SK-N-SH treated with all-trans-retinoic acid at 6 μM for 48 hours (cell line): ENCODE results near the gene SSB.

Experiments
- ARNTL ChIP-seq: fragments of 450-650 bp; formaldehyde crosslinking; IDR thresholded peaks from 2 replicates; pipeline ENCODE4 v1.5.0; 2020; ENCODE audit warnings: low read depth, mild to moderate bottlenecking, moderate library complexity, borderline replicate concordance
- BACH2 ChIP-seq: fragments of 250-450 bp; sonication (Bioruptor Pico); IDR thresholded peaks from 2 replicates; pipeline ENCODE4 v1.9.0; 2021; ENCODE audit warnings: mild to moderate bottlenecking, borderline replicate concordance
- OSR1 ChIP-seq: fragments of 250-450 bp; sonication (Bioruptor Pico); IDR thresholded peaks from 2 replicates; pipeline ENCODE4 v1.8.0; 2022; ENCODE audit warnings: moderate library complexity, mild to moderate bottlenecking, inconsistent platforms
- RARB ChIP-seq: fragments of 250-450 bp; sonication (Bioruptor Pico); IDR thresholded peaks from 2 replicates; pipeline ENCODE4 v1.8.0; 2021; ENCODE audit warnings: mild to moderate bottlenecking, moderate library complexity
- SNAI2 ChIP-seq: fragments of 250-450 bp; sonication (Bioruptor Pico); IDR thresholded peaks from 2 replicates; pipeline ENCODE4 v1.5.0; 2020; ENCODE audit warnings: mild to moderate bottlenecking, moderate library complexity
- TCF4 ChIP-seq: fragments of 250-450 bp; sonication (Bioruptor Pico); IDR thresholded peaks from 2 replicates; pipeline ENCODE4 v1.8.0; 2021; ENCODE audit warnings: mild to moderate bottlenecking, moderate library complexity, borderline replicate concordance
- ZFP3 ChIP-seq: fragments of 250-450 bp; sonication (Bioruptor Pico); IDR thresholded peaks from 2 replicates; pipeline ENCODE4 v1.5.0; 2020; ENCODE audit warnings: mild to moderate bottlenecking, moderate library complexity
- ZNF8 ChIP-seq: fragments of 450-650 bp; formaldehyde crosslinking; IDR thresholded peaks from 2 replicates; pipeline ENCODE4 v1.5.0; 2020; ENCODE audit warnings: mild to moderate bottlenecking, moderate library complexity
- TF ChIP-seq, protein P1 (sequence below): fragments of 250-450 bp; sonication (Bioruptor Pico); IDR thresholded peaks from 2 replicates; pipeline ENCODE4 v1.5.1; 2020; ENCODE audit warnings: low read depth, mild to moderate bottlenecking, moderate library complexity
- TF ChIP-seq, protein P2 (sequence below): fragments of 250-450 bp; sonication (Bioruptor Pico); IDR thresholded peaks from 2 replicates; pipeline ENCODE4 v1.8.0; 2020; ENCODE audit warnings: mild to moderate bottlenecking, moderate library complexity, borderline replicate concordance
- TF ChIP-seq, protein P3 (sequence below): fragments of 250-450 bp; sonication (Bioruptor Pico); IDR thresholded peaks from 2 replicates; pipeline ENCODE4 v1.5.1; 2021; ENCODE audit warnings: mild to moderate bottlenecking, moderate library complexity
- TF ChIP-seq, protein P4 (sequence below): fragments of 250-450 bp; sonication (Bioruptor Pico); IDR thresholded peaks from 2 replicates; pipeline ENCODE4 v1.8.0; 2021; ENCODE audit warnings: low read depth, mild to moderate bottlenecking, moderate library complexity, borderline replicate concordance

DNA sequence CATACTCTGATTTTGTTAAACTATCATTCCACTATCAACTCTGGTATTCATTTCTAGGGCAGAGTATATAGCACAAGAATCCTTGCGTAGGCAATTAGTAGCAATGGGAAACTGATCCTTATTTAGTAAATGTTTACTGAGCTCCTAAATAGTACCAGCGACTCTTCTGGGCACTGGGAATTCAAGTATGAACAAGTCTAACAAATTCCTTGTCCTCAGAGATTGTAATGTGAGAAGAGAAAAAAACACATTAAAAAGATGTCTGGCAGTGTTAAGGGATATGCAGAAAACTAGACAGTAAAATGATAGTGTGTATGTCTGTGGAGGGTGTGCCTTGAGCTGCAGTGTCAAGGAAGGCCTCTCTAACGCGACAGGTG, 25.3 kb downstream of the SSB start:
- TF ChIP-seq, protein P1, sequence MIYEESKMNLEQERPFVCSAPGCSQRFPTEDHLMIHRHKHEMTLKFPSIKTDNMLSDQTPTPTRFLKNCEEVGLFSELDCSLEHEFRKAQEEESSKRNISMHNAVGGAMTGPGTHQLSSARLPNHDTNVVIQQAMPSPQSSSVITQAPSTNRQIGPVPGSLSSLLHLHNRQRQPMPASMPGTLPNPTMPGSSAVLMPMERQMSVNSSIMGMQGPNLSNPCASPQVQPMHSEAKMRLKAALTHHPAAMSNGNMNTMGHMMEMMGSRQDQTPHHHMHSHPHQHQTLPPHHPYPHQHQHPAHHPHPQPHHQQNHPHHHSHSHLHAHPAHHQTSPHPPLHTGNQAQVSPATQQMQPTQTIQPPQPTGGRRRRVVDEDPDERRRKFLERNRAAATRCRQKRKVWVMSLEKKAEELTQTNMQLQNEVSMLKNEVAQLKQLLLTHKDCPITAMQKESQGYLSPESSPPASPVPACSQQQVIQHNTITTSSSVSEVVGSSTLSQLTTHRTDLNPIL (CRISPR knock-in tag): no peak
- TF ChIP-seq, protein P2, sequence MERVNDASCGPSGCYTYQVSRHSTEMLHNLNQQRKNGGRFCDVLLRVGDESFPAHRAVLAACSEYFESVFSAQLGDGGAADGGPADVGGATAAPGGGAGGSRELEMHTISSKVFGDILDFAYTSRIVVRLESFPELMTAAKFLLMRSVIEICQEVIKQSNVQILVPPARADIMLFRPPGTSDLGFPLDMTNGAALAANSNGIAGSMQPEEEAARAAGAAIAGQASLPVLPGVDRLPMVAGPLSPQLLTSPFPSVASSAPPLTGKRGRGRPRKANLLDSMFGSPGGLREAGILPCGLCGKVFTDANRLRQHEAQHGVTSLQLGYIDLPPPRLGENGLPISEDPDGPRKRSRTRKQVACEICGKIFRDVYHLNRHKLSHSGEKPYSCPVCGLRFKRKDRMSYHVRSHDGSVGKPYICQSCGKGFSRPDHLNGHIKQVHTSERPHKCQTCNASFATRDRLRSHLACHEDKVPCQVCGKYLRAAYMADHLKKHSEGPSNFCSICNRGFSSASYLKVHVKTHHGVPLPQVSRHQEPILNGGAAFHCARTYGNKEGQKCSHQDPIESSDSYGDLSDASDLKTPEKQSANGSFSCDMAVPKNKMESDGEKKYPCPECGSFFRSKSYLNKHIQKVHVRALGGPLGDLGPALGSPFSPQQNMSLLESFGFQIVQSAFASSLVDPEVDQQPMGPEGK (CRISPR knock-in tag): no peak
- TF ChIP-seq RARB (CRISPR knock-in tag) (no peak), SNAI2 (CRISPR knock-in tag) (no peak), TCF4 (CRISPR knock-in tag) (no peak), ARNTL (CRISPR knock-in tag) (no peak), ZFP3 (CRISPR knock-in tag) (no peak), ZNF8 (CRISPR knock-in tag) (no peak), OSR1 (CRISPR knock-in tag) (no peak), BACH2 (no peak)
- TF ChIP-seq, protein P3, sequence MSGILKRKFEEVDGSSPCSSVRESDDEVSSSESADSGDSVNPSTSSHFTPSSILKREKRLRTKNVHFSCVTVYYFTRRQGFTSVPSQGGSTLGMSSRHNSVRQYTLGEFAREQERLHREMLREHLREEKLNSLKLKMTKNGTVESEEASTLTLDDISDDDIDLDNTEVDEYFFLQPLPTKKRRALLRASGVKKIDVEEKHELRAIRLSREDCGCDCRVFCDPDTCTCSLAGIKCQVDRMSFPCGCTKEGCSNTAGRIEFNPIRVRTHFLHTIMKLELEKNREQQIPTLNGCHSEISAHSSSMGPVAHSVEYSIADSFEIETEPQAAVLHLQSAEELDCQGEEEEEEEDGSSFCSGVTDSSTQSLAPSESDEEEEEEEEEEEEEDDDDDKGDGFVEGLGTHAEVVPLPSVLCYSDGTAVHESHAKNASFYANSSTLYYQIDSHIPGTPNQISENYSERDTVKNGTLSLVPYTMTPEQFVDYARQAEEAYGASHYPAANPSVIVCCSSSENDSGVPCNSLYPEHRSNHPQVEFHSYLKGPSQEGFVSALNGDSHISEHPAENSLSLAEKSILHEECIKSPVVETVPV (CRISPR knock-in tag): no peak
- TF ChIP-seq, protein P4, sequence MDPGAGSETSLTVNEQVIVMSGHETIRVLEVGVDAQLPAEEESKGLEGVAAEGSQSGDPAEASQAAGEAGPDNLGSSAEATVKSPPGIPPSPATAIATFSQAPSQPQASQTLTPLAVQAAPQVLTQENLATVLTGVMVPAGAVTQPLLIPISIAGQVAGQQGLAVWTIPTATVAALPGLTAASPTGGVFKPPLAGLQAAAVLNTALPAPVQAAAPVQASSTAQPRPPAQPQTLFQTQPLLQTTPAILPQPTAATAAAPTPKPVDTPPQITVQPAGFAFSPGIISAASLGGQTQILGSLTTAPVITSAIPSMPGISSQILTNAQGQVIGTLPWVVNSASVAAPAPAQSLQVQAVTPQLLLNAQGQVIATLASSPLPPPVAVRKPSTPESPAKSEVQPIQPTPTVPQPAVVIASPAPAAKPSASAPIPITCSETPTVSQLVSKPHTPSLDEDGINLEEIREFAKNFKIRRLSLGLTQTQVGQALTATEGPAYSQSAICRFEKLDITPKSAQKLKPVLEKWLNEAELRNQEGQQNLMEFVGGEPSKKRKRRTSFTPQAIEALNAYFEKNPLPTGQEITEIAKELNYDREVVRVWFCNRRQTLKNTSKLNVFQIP: no peak
